ES-I3 (cell line): ENCODE data around the gene SIRT2.
A peak's percentile ranks its signal among the peaks of the same experiment; 100 is the strongest.
"Not testable (repeated sequence)": the region's sequence is repeated elsewhere in the genome, so short reads cannot be mapped to it uniquely, and the experiment has no call there.

ENCODE experiments used
- H3K36me3 ChIP-seq: 2 replicates; pipeline ENCODE4 v1.6.1; 2013; ENCODE audit warnings: mild to moderate bottlenecking, low read length, control low read depth, moderate library complexity; ENCODE audit not compliant: insufficient read depth
- H3K4me1 ChIP-seq: 2 replicates; pipeline ENCODE4 v1.6.1; 2013; ENCODE audit warnings: mild to moderate bottlenecking, control low read depth, low read length; ENCODE audit not compliant: insufficient read depth
- H3K9ac ChIP-seq: 2 replicates; pipeline ENCODE4 v1.6.1; 2013; ENCODE audit warnings: low read depth, mild to moderate bottlenecking, low read length, moderate library complexity
- H3K9me3 ChIP-seq: 2 replicates; pipeline ENCODE4 v1.6.1; 2013; ENCODE audit warnings: mild to moderate bottlenecking, low read length, moderate library complexity; ENCODE audit not compliant: control insufficient read depth, insufficient read depth

SIRT2 gene

DNA sequence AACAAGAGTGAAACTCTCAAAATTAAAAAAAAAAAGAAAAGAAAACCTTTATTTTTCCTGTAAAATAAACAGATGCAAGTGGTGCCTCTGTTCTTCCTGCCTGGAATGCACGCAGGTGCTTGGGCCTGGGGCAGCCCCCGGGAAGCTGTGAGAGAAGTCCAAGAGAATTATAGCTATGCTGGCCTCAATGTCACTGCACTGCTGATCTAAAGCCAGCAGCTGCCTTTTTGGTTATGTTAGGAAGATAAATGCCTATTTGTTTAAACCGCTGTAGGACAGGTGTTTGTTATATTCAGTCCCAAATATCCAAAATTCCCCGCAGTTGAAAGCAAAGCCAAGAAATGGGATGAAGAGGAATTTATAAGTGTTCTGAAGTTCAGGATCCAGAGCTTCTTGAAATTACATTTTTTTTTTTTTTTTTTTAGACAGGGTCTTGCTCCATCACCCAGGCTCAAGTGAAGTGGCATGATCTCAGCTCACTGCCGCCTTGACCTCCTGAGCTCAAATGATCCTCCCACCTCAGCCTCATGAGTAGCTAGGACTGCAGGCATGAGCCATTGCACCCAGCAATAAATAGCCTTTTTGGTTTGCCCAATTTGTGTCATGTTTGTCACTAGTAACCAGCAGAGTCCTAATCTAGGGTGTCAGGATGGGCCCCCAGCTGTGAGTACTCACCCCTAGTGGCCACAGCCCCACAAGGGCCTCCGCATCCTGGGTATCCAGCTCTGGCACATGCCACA lies 23.6 kb downstream of the SIRT2 start:
- peaks cover 7% of the 10 kb centered on the region for H3K4me1 ChIP-seq
- H3K36me3 ChIP-seq, result no peaks in the 10 kb centered on the region
- no peaks in the 10 kb centered on the region for H3K9me3 ChIP-seq
- H3K9ac ChIP-seq, result no peak overlapping the region

- not testable (repeated sequence) for H3K9me3 ChIP-seq, H3K9ac ChIP-seq, H3K36me3 ChIP-seq, H3K4me1 ChIP-seq
Measured at GRCh38 chr19:38873400-38873799, 26.0 kb downstream of the SIRT2 start.

DNA sequence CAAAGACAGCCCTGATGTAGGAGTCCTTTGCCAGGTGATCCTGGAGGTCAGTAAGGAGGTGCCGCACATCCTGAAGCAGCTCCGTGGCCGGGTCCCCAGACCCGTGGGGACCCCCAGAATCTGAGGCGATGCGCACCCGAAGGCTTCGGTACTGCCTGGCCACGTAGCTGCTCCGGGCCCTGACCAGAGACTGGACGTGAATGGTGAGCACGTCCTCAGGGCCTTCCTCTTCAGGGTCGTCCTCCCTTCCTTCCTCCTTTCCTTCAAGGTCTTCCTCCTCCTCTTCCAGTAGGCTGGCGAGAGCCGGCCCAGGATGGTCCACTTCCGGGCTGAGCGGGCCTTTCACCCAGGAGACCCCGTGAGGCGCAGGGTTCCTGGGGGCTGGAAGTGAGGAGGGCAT lies 28.8 kb downstream of the SIRT2 start:
- Histone ChIP-seq H3K4me1 (no peaks in the 10 kb centered on the region), H3K9ac (peak overlapping the region; percentile 72; the same call in 1 of the 2 replicates)

GRCh38 chr19:38869836-38870607 lies 29.4 kb downstream of the SIRT2 start:
- no peaks in the 10 kb centered on the region; the same call in 1 of the 2 replicates for H3K4me1 ChIP-seq

More for the DNA sequence above, 28.8 kb downstream of the SIRT2 start:
- Histone ChIP-seq H3K9me3 (no peaks in the 10 kb centered on the region), H3K36me3 (no peaks in the 10 kb centered on the region)

DNA sequence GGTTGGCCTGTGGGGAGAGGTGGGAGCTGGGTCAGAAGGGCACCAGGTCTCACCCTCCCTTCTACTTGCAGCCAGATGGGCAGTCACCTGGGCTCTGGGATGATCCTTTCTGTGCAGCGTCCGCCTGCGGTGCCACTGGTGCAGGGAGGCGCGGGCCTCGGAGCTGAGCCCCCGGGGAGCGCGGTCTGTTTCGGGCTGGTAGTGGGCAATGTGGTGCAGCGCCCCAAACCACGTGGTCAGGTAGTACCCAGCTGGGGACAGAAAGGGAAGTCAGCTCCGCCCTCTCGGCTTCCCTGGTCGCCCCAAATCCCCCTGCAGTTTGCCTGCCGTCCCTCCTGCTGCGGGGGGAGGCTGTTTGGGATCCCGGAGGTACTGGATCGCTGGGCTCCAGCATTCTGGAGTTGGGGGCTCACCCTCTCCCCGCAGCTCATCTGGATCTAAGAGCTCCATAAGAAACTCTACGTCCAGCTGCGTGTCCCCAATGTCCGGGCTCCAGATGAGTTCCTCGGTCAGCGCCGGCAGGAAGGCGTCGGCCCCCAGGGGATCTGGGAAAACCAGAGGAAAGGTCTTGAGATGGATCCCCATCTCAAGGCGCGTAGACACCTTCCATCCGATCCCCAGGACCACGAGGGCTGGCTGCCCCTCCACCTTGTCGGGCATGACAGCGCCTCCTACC lies 30.1 kb downstream of the SIRT2 start:
- no peaks in the 10 kb centered on the region for H3K36me3 ChIP-seq
- no peaks in the 10 kb centered on the region for H3K9me3 ChIP-seq
- no peaks in the 10 kb centered on the region; the same call in 1 of the 2 replicates for H3K4me1 ChIP-seq
- peak overlapping the region; percentile 72; the same call in 1 of the 2 replicates for H3K9ac ChIP-seq

More at GRCh38 chr19:38869836-38870607, 29.4 kb downstream of the SIRT2 start:
- Histone ChIP-seq H3K9ac (peak overlapping the region; percentile 72; the same call in 1 of the 2 replicates), H3K36me3 (no peaks in the 10 kb centered on the region), H3K9me3 (no peaks in the 10 kb centered on the region)

GRCh38 chr19:38868551-38868950 lies 30.9 kb downstream of the SIRT2 start:
- Histone ChIP-seq H3K36me3 (no peaks in the 10 kb centered on the region), H3K9me3 (no peaks in the 10 kb centered on the region), H3K4me1 (no peaks in the 10 kb centered on the region; the same call in 1 of the 2 replicates), H3K9ac (no peak overlapping the region; the same call in 1 of the 2 replicates)

DNA sequence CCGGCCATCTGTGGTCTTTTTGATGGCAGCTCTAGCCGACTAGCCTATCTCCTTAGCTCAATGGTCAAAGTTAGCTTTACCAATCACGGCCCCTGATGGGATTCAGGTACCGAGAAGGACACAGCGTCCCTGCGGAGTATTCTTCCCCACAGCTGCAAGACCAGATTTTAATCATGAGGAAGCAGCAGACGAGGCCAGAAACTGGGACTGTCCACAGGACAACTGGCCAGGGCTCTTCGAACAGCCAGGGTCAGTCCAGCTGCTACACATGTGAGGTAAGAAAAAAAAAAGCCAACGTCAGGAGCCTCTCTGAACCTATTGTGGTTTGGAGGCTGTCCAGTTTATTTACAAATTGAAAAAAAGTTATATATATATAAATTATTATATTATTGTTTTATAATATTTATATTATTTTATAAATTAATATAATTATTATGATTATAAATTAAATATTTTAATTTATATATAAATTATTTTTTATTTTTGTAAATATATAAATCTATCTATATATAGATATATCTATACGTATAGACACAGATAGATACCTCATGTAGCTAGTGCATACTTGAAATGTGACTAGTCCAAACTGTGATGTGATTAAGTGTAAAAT lies 32.1 kb downstream of the SIRT2 start:
- Histone ChIP-seq H3K36me3 (no peaks in the 10 kb centered on the region), H3K4me1 (no peaks in the 10 kb centered on the region; the same call in 1 of the 2 replicates), H3K9ac (no peak overlapping the region), H3K9me3 (no peaks in the 10 kb centered on the region)

GRCh38 chr19:38862321-38863059 lies 36.9 kb downstream of the SIRT2 start:
- Histone ChIP-seq H3K9me3 (no peaks in the 10 kb centered on the region), H3K9ac (no peak overlapping the region), H3K4me1 (no peaks in the 10 kb centered on the region; the same call in 1 of the 2 replicates), H3K36me3 (no peaks in the 10 kb centered on the region)

- Histone ChIP-seq H3K36me3 (no peaks in the 10 kb centered on the region), H3K9ac (no peak overlapping the region), H3K9me3 (no peaks in the 10 kb centered on the region), H3K4me1 (no peaks in the 10 kb centered on the region; the same call in 1 of the 2 replicates)
Measured at GRCh38 chr19:38861368-38861767, 38.0 kb downstream of the SIRT2 start.

- H3K4me1 ChIP-seq, H3K9ac ChIP-seq: not testable (repeated sequence)
Measured at GRCh38 chr19:38859631-38860204, 39.7 kb downstream of the SIRT2 start.

GRCh38 chr19:38856813-38857212 lies 42.6 kb downstream of the SIRT2 start:
- H3K9me3 ChIP-seq, result no peaks in the 10 kb centered on the region
- no peak overlapping the region for H3K9ac ChIP-seq
- no peaks in the 10 kb centered on the region for H3K4me1 ChIP-seq

More at GRCh38 chr19:38859631-38860204, 39.7 kb downstream of the SIRT2 start:
- H3K36me3 ChIP-seq, H3K9me3 ChIP-seq: not testable (repeated sequence)

GRCh38 chr19:38855751-38856150 lies 43.7 kb downstream of the SIRT2 start:
- not testable (repeated sequence) for H3K36me3 ChIP-seq, H3K4me1 ChIP-seq, H3K9me3 ChIP-seq, H3K9ac ChIP-seq

More at GRCh38 chr19:38856813-38857212, 42.6 kb downstream of the SIRT2 start:
- no peaks in the 10 kb centered on the region for H3K36me3 ChIP-seq

- H3K9me3 ChIP-seq, H3K36me3 ChIP-seq, H3K9ac ChIP-seq, H3K4me1 ChIP-seq: not testable (repeated sequence)
Measured at GRCh38 chr19:38854961-38855360, 44.5 kb downstream of the SIRT2 start.
